Adrenal gland (tissue), 12 donors: ENCODE results near the gene OR5AN1. TPM values are rescaled to one million over a fixed set of nuclear protein-coding genes. Genes with fewer than 3 reads are reported as not detected.
"Not testable (repeated sequence)": the region's sequence is repeated elsewhere in the genome, so short reads cannot be mapped to it uniquely, and the experiment has no call there.

Experiments used
- DNase-seq, 7 donors: peaks; one replicate each; pipeline ENCODE4 v3.0.0-alpha.2; 2019 to 2020
- H3K27ac ChIP-seq, 5 donors: fragments of 200-600 bp; sonication (generic) in 4 of 5; 1 replicate in 3 of 5; 2 replicates in 2 of 5; pipeline versions ENCODE4 v1.5.1 to v1.8.0; 2016 to 2020; ENCODE audit warnings: mild to moderate bottlenecking in 1 of 5
- H3K27me3 ChIP-seq: fragments of 200-600 bp; 2 replicates; pipeline ENCODE4 v1.8.0; 2021
- H3K36me3 ChIP-seq, 2 donors: fragments of 200-600 bp; replicated peaks in 1 of 2; 1 replicate in 1 of 2; 2 replicates in 1 of 2; pipeline versions ENCODE4 v1.5.1 to v1.8.0; 2018 to 2022
- H3K4me1 ChIP-seq, 2 donors: fragments of 200-600 bp; replicated peaks in 1 of 2; 1 replicate in 1 of 2; 2 replicates in 1 of 2; pipeline versions ENCODE4 v1.5.1 to v1.8.0; 2018 to 2021
- H3K4me3 ChIP-seq, 4 donors: fragments of 200-600 bp; sonication (generic) in 3 of 4; one replicate each; pipeline ENCODE4 v1.5.1; 2016 to 2018
- H3K9me3 ChIP-seq, 3 donors: fragments of 200-600 bp; sonication (generic) in 1 of 3; replicated peaks in 1 of 3; 1 replicate in 2 of 3; 2 replicates in 1 of 3; pipeline versions ENCODE4 v1.5.1 to v1.8.0; 2016 to 2021
- POLR2A ChIP-seq, 2 donors: fragments of 450-650 bp; IDR thresholded peaks; one replicate each; pipeline ENCODE4 v1.6.1; 2017; ENCODE audit warnings: antibody characterized with exemption in 2 of 2, mild to moderate bottlenecking in 2 of 2, moderate library complexity in 1 of 2
- WGBS, 4 donors: extraction: QIAGEN DNeasy Blood & Tissue Kit in 2 of 4; methylation state at CpG; one replicate each; pipeline versions ENCODE4 v1.1.5 to v1.1.7; 2013 to 2017; 5-methylcytosine and 5-hydroxymethylcytosine counted together
- intact Hi-C, 2 donors: fragments of 100-400 bp; cut with DNase I; formaldehyde crosslinking; loops; one replicate each; pipeline versions ENCODE4 v1.14.1 to v1.15.0; 2022 to 2023
- polyA plus RNA-seq, 3 donors: library from polyadenylated mRNA; stranded (reverse); fragments of 200-250 nt in 2 of 3; fragments of 350-450 nt in 1 of 3; fragmentation: Illumina TruSeq in 1 of 3; extraction: RNeasy Lipid Tissue Mini Kit (QIAGEN cat#74804) in 1 of 3; gene quantifications; one replicate each; pipeline ENCODE4 v1.2.3, GENCODE V29; 2013 to 2014
- total RNA-seq, 9 donors: library from RNA; depleted of rRNA in 4 of 9; stranded (reverse); fragments of >200 nt in 4 of 9; fragments of 120-200 nt in 1 of 9; fragmentation: NEBNext Ultra II Directional in 1 of 9; extraction: Animal tissue kit (Norgen Biotek cat#: 25700) in 1 of 9; gene quantifications; one replicate each; pipeline versions ENCODE4 v1.1.0 to v1.2.4, GENCODE V29; 2013 to 2023
- TF ChIP-seq, protein P1 (sequence below), 6 experiments: fragments of 450-650 bp in 4 of 6; fragments of 200-600 bp in 2 of 6; sonication (generic) in 1 of 6; IDR thresholded peaks; 1 replicate in 5 of 6; 2 replicates in 1 of 6; pipeline versions ENCODE4 v1.5.1 to v1.8.0; 2016 to 2021; ENCODE audit warnings: antibody characterized with exemption in 6 of 6, mild to moderate bottlenecking in 2 of 6, moderate library complexity in 1 of 6
- donor health status: healthy with polysubstance abuse.
- donor health status: Bipolar disorder and iron deficiency.
- donor health status: DM: yes; HTN: yes; CAD: no.
- donor health status: DM: no; HTN: no; CAD: no.
- donor health status: DM: no; HTN: no; CAD: no.
- donor health status: DM: yes; HTN: yes; CAD: no.

Gene OR5AN1
- total and polyA plus RNA-seq, 12 donors = not detected

DNA sequence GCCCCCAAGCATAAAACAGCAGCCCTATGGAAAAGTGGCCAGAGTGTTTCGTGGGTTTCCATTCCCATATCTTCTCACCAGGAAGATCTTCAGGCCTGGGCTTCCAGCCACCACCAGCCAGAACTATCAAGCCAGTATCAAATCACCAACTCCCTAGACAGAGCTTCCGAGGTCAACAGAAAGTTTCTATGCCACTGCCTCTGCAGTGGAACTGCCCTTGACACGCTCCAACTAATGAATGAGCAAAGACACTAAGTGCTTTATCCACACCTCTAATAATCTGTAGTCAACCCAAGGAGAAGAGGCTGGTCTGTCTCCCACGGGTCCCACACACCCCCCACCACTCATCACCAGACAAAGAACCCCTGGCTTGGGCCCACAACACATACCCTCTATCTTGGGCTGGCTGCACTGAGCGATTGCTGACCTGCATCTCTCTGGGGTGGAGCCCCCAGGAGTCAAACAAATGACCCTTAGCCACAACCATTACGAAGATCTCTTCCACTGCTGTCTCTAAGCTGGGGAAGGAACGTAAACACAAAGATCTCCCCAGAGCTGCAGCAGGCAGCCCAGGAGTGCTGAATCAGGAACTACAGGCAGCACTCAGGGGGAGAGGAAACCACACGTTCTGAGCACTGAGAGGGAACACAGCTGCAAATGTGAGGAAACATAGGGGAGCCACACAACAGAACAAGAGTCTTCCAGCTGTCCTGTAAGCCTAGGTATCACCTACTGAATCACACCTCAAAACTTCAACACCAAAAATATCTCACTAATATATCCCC lies 9.7 kb downstream of the OR5AN1 start:
- Histone ChIP-seq H3K4me3 (no peak overlapping the region), H3K27ac (no peak overlapping the region), H3K36me3 (no peaks in the 10 kb centered on the region), H3K27me3 (no peaks in the 10 kb centered on the region), H3K9me3 (no peaks in the 10 kb centered on the region), H3K4me1 (no peaks in the 10 kb centered on the region)
- intact Hi-C loops = no loop called here
- TF ChIP-seq, protein P1, sequence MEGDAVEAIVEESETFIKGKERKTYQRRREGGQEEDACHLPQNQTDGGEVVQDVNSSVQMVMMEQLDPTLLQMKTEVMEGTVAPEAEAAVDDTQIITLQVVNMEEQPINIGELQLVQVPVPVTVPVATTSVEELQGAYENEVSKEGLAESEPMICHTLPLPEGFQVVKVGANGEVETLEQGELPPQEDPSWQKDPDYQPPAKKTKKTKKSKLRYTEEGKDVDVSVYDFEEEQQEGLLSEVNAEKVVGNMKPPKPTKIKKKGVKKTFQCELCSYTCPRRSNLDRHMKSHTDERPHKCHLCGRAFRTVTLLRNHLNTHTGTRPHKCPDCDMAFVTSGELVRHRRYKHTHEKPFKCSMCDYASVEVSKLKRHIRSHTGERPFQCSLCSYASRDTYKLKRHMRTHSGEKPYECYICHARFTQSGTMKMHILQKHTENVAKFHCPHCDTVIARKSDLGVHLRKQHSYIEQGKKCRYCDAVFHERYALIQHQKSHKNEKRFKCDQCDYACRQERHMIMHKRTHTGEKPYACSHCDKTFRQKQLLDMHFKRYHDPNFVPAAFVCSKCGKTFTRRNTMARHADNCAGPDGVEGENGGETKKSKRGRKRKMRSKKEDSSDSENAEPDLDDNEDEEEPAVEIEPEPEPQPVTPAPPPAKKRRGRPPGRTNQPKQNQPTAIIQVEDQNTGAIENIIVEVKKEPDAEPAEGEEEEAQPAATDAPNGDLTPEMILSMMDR (IDR thresholded peaks at IDR 0.05) = no peak
- TF ChIP-seq POLR2A (IDR thresholded peaks at IDR 0.05) = no peak
- 43 to 56% (median 48%) methylated on average over 8 of the region's 8 CpGs for WGBS, 4 donors
- DNase-seq = no peak

- H3K27me3 ChIP-seq, intact Hi-C loops, H3K27ac ChIP-seq, DNase-seq, H3K9me3 ChIP-seq, H3K36me3 ChIP-seq, H3K4me1 ChIP-seq, H3K4me3 ChIP-seq: not testable (repeated sequence)
- WGBS, 4 donors = 22 to 38% (median 28%) methylated on average over 2 to 3 of the region's 3 CpGs
Measured at GRCh38 chr11:59372324-59372723, 13.6 kb downstream of the OR5AN1 start.

DNA sequence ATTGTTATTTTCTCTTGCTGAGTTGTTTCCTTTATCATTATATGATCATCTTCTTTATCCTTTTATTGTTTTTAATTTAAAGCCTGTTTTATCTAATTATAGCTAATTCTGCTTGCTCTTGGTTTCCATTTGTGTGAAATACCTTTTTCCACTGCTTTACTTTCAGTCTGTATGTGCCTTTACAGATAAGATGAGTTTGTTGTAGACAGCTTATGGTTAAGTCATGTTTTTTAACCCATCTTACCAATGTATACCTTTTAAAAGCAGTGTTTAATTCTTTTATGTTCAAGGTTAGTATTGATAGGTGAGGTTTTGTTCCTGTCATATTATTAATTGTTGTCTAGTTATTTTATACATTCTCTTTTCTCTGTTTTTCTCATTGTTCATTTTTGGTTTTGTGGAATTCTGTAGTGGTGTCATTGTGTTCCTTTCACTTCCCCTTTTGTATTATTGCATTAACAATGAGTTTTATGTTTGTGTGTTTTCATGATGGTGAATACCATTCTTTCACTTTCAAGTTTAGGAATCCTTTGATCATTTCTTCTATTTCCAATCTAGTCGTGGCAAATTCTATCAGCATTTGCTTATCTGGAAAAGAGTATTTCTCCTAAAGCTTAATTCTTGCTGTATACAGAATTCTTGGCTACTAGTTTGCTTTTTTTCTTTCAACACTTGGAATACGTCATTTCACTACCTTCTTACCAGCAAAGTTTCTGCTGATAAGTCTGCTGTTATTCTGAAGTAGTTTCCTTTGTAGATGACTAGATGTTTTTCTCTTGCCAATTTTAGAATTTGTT lies 21.8 kb downstream of the OR5AN1 start:
- no peaks in the 10 kb centered on the region for H3K27me3 ChIP-seq
- TF ChIP-seq POLR2A (IDR thresholded peaks at IDR 0.05) = no peak
- TF ChIP-seq, protein P1 (IDR thresholded peaks at IDR 0.05) = no peak
- 27 to 49% (median 43%) methylated on average over 2 of the region's 2 CpGs for WGBS, 4 donors
- intact Hi-C loops = no loop called here
- no peak overlapping the region for H3K4me3 ChIP-seq
- no peak for DNase-seq
- H3K27ac ChIP-seq = no peak overlapping the region
- H3K4me1 ChIP-seq = no peaks in the 10 kb centered on the region
- no peaks in the 10 kb centered on the region for H3K36me3 ChIP-seq
- H3K9me3 ChIP-seq = peaks cover 0 to 8% (median 0%) of the 10 kb centered on the region in 3 donors

GRCh38 chr11:59394186-59394585 lies 35.5 kb downstream of the OR5AN1 start:
- no peaks in the 10 kb centered on the region for H3K4me1 ChIP-seq
- no peaks in the 10 kb centered on the region for H3K36me3 ChIP-seq
- H3K4me3 ChIP-seq = no peak overlapping the region
- H3K27ac ChIP-seq = no peak overlapping the region
- no peaks in the 10 kb centered on the region for H3K9me3 ChIP-seq
- intact Hi-C loops = no loop called here
- TF ChIP-seq, protein P1 (IDR thresholded peaks at IDR 0.05) = no peak
- TF ChIP-seq POLR2A (IDR thresholded peaks at IDR 0.05) = no peak
- DNase-seq = no peak
- no peaks in the 10 kb centered on the region for H3K27me3 ChIP-seq
